WTC11 (cell line): ENCODE results near the gene COPS6. TPM values are rescaled to one million over a fixed set of nuclear protein-coding genes. Genes with fewer than 3 reads are reported as not detected.

Experiments
- ATAC-seq: fragments of 200-7000 bp; cut with Tn5 transposase; 2 replicates; pipeline ENCODE4 v1.10.0; 2021; ENCODE audit warnings: mild to moderate bottlenecking, moderate library complexity
- CTCF ChIA-PET: fragments of 300-600 bp; sonication (Branson Sonifier 250); formaldehyde crosslinking; loops from one replicate; lab custom pipeline; 2021; ENCODE audit warnings: antibody characterized with exemption; lab: Charles Lee
- POLR2A ChIA-PET: fragments of 350-600 bp; sonication (Branson Sonifier 250); formaldehyde crosslinking; loops from one replicate; lab custom pipeline; 2021; ENCODE audit warnings: antibody characterized with exemption; lab: Charles Lee
- DNase-seq: peaks from one replicate; pipeline ENCODE4 v3.0.0; 2021; ENCODE audit warnings: low spot score
- H3K27ac Mint-ChIP-seq: 2 replicates; pipeline ENCODE4 v1.8.0; 2021; ENCODE audit warnings: mixed read lengths
- H3K27me3 Mint-ChIP-seq: 2 replicates; pipeline ENCODE4 v1.8.0; 2021; ENCODE audit warnings: low read depth, mild to moderate bottlenecking, moderate library complexity, mixed read lengths
- H3K36me3 Mint-ChIP-seq: 2 replicates; pipeline ENCODE4 v1.8.0; 2021; ENCODE audit warnings: mixed read lengths
- H3K4me1 Mint-ChIP-seq: 2 replicates; pipeline ENCODE4 v1.8.0; 2022; ENCODE audit warnings: mixed read lengths
- H3K4me3 Mint-ChIP-seq: 2 replicates; pipeline ENCODE4 v1.8.0; 2021; ENCODE audit warnings: mild to moderate bottlenecking, moderate library complexity, mixed read lengths
- H3K9me3 Mint-ChIP-seq: 2 replicates; pipeline ENCODE4 v1.8.0; 2021; ENCODE audit warnings: mixed read lengths
- ATF2 ChIP-seq: sonication (generic); formaldehyde crosslinking; IDR thresholded peaks from 2 replicates; pipeline ENCODE4 v1.8.1; 2022; ENCODE audit warnings: low read depth, missing genetic modification reagents, borderline replicate concordance
- CBFB ChIP-seq: sonication (generic); formaldehyde crosslinking; IDR thresholded peaks from 2 replicates; pipeline ENCODE4 v1.8.1; 2022; ENCODE audit warnings: mild to moderate bottlenecking, low read depth, missing genetic modification reagents
- GRHL2 ChIP-seq: fragments of 250-450 bp; sonication (Bioruptor Pico); IDR thresholded peaks from 2 replicates; pipeline ENCODE4 v1.8.0; 2022; ENCODE audit warnings: mild to moderate bottlenecking, moderate library complexity; ENCODE audit not compliant: insufficient replicate concordance, severe bottlenecking
- NR1H2 ChIP-seq: sonication (generic); formaldehyde crosslinking; IDR thresholded peaks from 2 replicates; pipeline ENCODE4 v1.9.0; 2021; ENCODE audit warnings: mild to moderate bottlenecking, moderate library complexity, missing genetic modification reagents
- NR3C1 ChIP-seq: sonication (generic); formaldehyde crosslinking; conservative IDR thresholded peaks from 2 replicates; pipeline ENCODE4 v1.8.1; 2023; ENCODE audit warnings: low read depth, mild to moderate bottlenecking, missing genetic modification reagents
- PRDM15 ChIP-seq: sonication (generic); formaldehyde crosslinking; IDR thresholded peaks from 2 replicates; pipeline ENCODE4 v1.8.0; 2022; ENCODE audit warnings: missing genetic modification reagents
- TP53 ChIP-seq: sonication (generic); formaldehyde crosslinking; IDR thresholded peaks from 2 replicates; pipeline ENCODE4 v1.8.1; 2023; ENCODE audit warnings: mild to moderate bottlenecking, missing genetic modification reagents
- USF2 ChIP-seq: sonication (generic); formaldehyde crosslinking; IDR thresholded peaks from 2 replicates; pipeline ENCODE4 v1.8.1; 2023; ENCODE audit warnings: mild to moderate bottlenecking, missing genetic modification reagents, moderate library complexity
- ZNF121 ChIP-seq: sonication (generic); formaldehyde crosslinking; IDR thresholded peaks from 2 replicates; pipeline ENCODE4 v1.8.0; 2023; ENCODE audit warnings: missing genetic modification reagents
- ZNF219 ChIP-seq: sonication (generic); formaldehyde crosslinking; IDR thresholded peaks from 2 replicates; pipeline ENCODE4 v1.8.0; 2023; ENCODE audit warnings: missing genetic modification reagents, mild to moderate bottlenecking, borderline replicate concordance
- ZNF232 ChIP-seq: sonication (generic); formaldehyde crosslinking; IDR thresholded peaks from 2 replicates; pipeline ENCODE4 v1.8.0; 2022; ENCODE audit warnings: mild to moderate bottlenecking, missing genetic modification reagents
- ZNF671 ChIP-seq: fragments of 250-450 bp; sonication (Bioruptor Pico); IDR thresholded peaks from 2 replicates; pipeline ENCODE4 v1.8.0; 2021; ENCODE audit warnings: mild to moderate bottlenecking
- total RNA-seq: library from RNA; stranded (reverse); gene quantifications from 3 replicates; pipeline ENCODE4 v1.2.3, GENCODE V29; 2021

COPS6 gene
- total RNA-seq, 1 experiment from 2014 or later, result 118 TPM

GRCh38 chr7:100059251-100059739 lies 29.5 kb upstream of the COPS6 start:
- no peak for DNase-seq
- Mint-ChIP-seq H3K27me3 (no peaks in the 10 kb centered on the region), H3K9me3 (no peaks in the 10 kb centered on the region), H3K4me1 (no peaks in the 10 kb centered on the region), H3K36me3 (peaks cover 58% of the 10 kb centered on the region), H3K4me3 (no peak overlapping the region), H3K27ac (no peak overlapping the region)
- ChIA-PET POLR2A (no interaction called here), CTCF (interaction anchor here (1.3 kb wide), 1 partner anchor 23 kb away, joined by 4 read pairs; no protein-coding TSS in a partner anchor)
- no peak for ATAC-seq
- no peak for TF ChIP-seq TP53 (CRISPR knock-in tag)
- TF ChIP-seq ZNF219 (CRISPR knock-in tag), result no peak

- H3K36me3 Mint-ChIP-seq, result peaks cover 71% of the 10 kb centered on the region
- POLR2A ChIA-PET, result no interaction called here
Observed at GRCh38 chr7:100061518-100062193, 27.1 kb upstream of the COPS6 start.

GRCh38 chr7:100063376-100063775 lies 25.4 kb upstream of the COPS6 start:
- Mint-ChIP-seq H3K27me3 (no peaks in the 10 kb centered on the region), H3K9me3 (no peaks in the 10 kb centered on the region), H3K36me3 (peaks cover 62% of the 10 kb centered on the region), H3K27ac (no peak overlapping the region), H3K4me1 (no peaks in the 10 kb centered on the region), H3K4me3 (no peak overlapping the region)
- no peak for TF ChIP-seq PRDM15 (CRISPR knock-in tag)
- TF ChIP-seq ATF2 (CRISPR knock-in tag), result no peak
- TF ChIP-seq NR3C1 (CRISPR knock-in tag), result no peak
- POLR2A ChIA-PET, result interaction anchor here (0.7 to 1.3 kb wide), 2 partner anchors 77 to 352 kb away, joined by 4 read pairs; no protein-coding TSS in a partner anchor
- CTCF ChIA-PET, result interaction anchor here (1.2 kb wide), 1 partner anchor 150 kb away, joined by 3 read pairs; no protein-coding TSS in a partner anchor
- DNase-seq (no peak), ATAC-seq (no peak)

More at GRCh38 chr7:100061518-100062193, 27.1 kb upstream of the COPS6 start:
- CTCF ChIA-PET, result no interaction called here
- DNase-seq, result no peak
- no peaks in the 10 kb centered on the region for H3K27me3 Mint-ChIP-seq
- H3K4me3 Mint-ChIP-seq, result no peak overlapping the region
- no peaks in the 10 kb centered on the region for H3K4me1 Mint-ChIP-seq
- H3K9me3 Mint-ChIP-seq, result no peaks in the 10 kb centered on the region
- no peak for TF ChIP-seq CBFB (CRISPR knock-in tag)
- no peak for TF ChIP-seq ZNF121 (CRISPR knock-in tag)
- no peak for TF ChIP-seq GRHL2 (CRISPR knock-in tag)
- no peak for TF ChIP-seq ZNF671 (CRISPR knock-in tag)
- no peak for TF ChIP-seq PRDM15 (CRISPR knock-in tag)
- no peak for TF ChIP-seq ZNF232 (CRISPR knock-in tag)
- TF ChIP-seq NR1H2, result no peak
- TF ChIP-seq USF2 (CRISPR knock-in tag), result no peak
- no peak overlapping the region for H3K27ac Mint-ChIP-seq
- no peak for ATAC-seq
